Trophoblast cell (in vitro differentiated cells and primary cell): ENCODE measurements around the gene ASAP2.

Source experiments
- DNase-seq, 2 donors: peaks; one replicate each; pipeline ENCODE4 v3.0.0-alpha.2; 2016
- H2AFZ ChIP-seq: 2 replicates; pipeline ENCODE4 v1.6.1; 2013; ENCODE audit warnings: low read length, moderate library complexity, mild to moderate bottlenecking; ENCODE audit not compliant: insufficient read depth, poor library complexity
- H2AK5ac ChIP-seq: 2 replicates; pipeline ENCODE4 v1.6.1; 2013; ENCODE audit warnings: mild to moderate bottlenecking, low read length
- H2BK120ac ChIP-seq: 2 replicates; pipeline ENCODE4 v1.6.1; 2013; ENCODE audit warnings: low read length, mild to moderate bottlenecking, moderate library complexity; ENCODE audit not compliant: insufficient read depth, poor library complexity
- H2BK12ac ChIP-seq: 2 replicates; pipeline ENCODE4 v1.6.1; 2013; ENCODE audit warnings: mild to moderate bottlenecking, low read length, moderate library complexity
- H2BK5ac ChIP-seq: 2 replicates; pipeline ENCODE4 v1.6.1; 2013; ENCODE audit warnings: low read length, low read depth, moderate library complexity, mild to moderate bottlenecking; ENCODE audit not compliant: poor library complexity
- H3K14ac ChIP-seq: 2 replicates; pipeline ENCODE4 v1.6.1; 2013; ENCODE audit warnings: mild to moderate bottlenecking, low read length
- H3K18ac ChIP-seq: 2 replicates; pipeline ENCODE4 v1.6.1; 2013; ENCODE audit warnings: mild to moderate bottlenecking, low read length
- H3K23ac ChIP-seq: 2 replicates; pipeline ENCODE4 v1.6.1; 2013; ENCODE audit warnings: low read length
- H3K27ac ChIP-seq: 2 replicates; pipeline ENCODE4 v1.5.1; 2013; ENCODE audit warnings: low read depth, mild to moderate bottlenecking, inconsistent platforms, low read length, moderate library complexity
- H3K27me3 ChIP-seq: 2 replicates; pipeline ENCODE4 v1.6.1; 2013; ENCODE audit warnings: inconsistent platforms, mild to moderate bottlenecking, low read length, moderate library complexity; ENCODE audit not compliant: insufficient read depth
- H3K36me3 ChIP-seq, 2 experiments: 1 replicate in 1 of 2; 2 replicates in 1 of 2; pipeline ENCODE4 v1.6.1; 2013; ENCODE audit warnings: low read length in 2 of 2, mild to moderate bottlenecking in 2 of 2, moderate library complexity in 1 of 2; ENCODE audit not compliant: insufficient read depth in 2 of 2, control insufficient read depth in 1 of 2
- H3K4ac ChIP-seq: 2 replicates; pipeline ENCODE4 v1.6.1; 2013; ENCODE audit warnings: low read depth, mild to moderate bottlenecking, low read length, moderate library complexity
- H3K4me1 ChIP-seq, 2 experiments: 1 replicate in 1 of 2; 2 replicates in 1 of 2; pipeline ENCODE4 v1.6.1; 2013; ENCODE audit warnings: low read length in 2 of 2, mild to moderate bottlenecking in 2 of 2, moderate library complexity in 1 of 2; ENCODE audit not compliant: insufficient read depth in 2 of 2, control insufficient read depth in 1 of 2
- H3K4me2 ChIP-seq: 2 replicates; pipeline ENCODE4 v1.6.1; 2013; ENCODE audit warnings: inconsistent platforms, mild to moderate bottlenecking, low read length, moderate library complexity
- H3K4me3 ChIP-seq: 2 replicates; pipeline ENCODE4 v1.5.1; 2013; ENCODE audit warnings: mild to moderate bottlenecking, low read depth, low read length, inconsistent platforms
- H3K79me1 ChIP-seq: one replicate; pipeline ENCODE4 v1.6.1; 2013; ENCODE audit warnings: low read length
- H3K79me2 ChIP-seq: 2 replicates; pipeline ENCODE4 v1.6.1; 2013; ENCODE audit warnings: low read length, mild to moderate bottlenecking; ENCODE audit not compliant: control insufficient read depth, insufficient read depth, poor library complexity
- H3K9ac ChIP-seq: 2 replicates; pipeline ENCODE4 v1.6.1; 2013; ENCODE audit warnings: mild to moderate bottlenecking, low read length
- H3K9me3 ChIP-seq: 2 replicates; pipeline ENCODE4 v1.6.1; 2013; ENCODE audit warnings: low read depth, mild to moderate bottlenecking, control low read depth, inconsistent platforms, low read length; ENCODE audit not compliant: insufficient read depth
- H4K12ac ChIP-seq: 2 replicates; pipeline ENCODE4 v1.6.1; 2013; ENCODE audit warnings: low read depth, mild to moderate bottlenecking, low read length, moderate library complexity
- H4K8ac ChIP-seq: 2 replicates; pipeline ENCODE4 v1.6.1; 2013; ENCODE audit warnings: low read depth, mild to moderate bottlenecking, low read length, moderate library complexity
- H4K91ac ChIP-seq: one replicate; pipeline ENCODE4 v1.6.1; 2013; ENCODE audit warnings: low read depth, mild to moderate bottlenecking, low read length, moderate library complexity
- WGBS: extraction: QIAGEN DNeasy Blood & Tissue Kit; methylation state at CpG from one replicate; pipeline ENCODE4 v1.1.7; 2013; ENCODE audit warnings: missing lambda C conversion rate; ENCODE audit not compliant: insufficient read length, insufficient coverage; ENCODE audit errors: extremely low coverage; 5-methylcytosine and 5-hydroxymethylcytosine counted together

The ASAP2 gene

DNA sequence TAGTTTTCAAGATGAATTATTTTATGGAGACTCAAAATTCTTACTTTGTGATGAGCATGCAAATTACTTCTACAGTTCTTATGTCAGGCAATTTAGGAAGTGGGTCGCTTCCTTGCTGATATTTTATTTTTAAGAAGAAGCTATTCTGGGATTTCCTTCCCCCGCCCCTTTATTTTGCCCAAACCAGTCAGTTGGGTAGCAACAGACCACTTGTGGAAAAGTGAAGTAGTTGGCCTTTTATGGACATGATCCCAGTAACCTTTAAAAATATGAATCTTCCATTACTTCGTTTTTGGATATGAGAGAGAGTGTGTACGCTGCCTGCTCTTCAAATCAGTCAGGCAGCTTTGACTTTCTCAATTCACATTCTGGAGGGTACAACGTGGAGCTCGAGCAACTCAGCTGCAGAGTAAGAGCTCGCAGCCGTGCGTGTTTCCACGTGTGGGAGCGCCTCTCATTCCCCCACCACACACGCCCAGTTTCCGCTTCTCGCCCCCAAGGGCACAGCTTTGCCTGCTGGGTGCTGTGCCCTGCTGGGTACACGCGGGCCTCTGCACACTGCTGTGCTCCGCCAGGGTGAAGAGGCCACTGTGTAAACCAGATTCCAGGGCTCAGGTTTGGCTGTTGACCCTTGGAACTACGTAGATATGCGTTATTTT, 124.1 kb downstream of the ASAP2 start:
- no peak overlapping the region for H3K4ac ChIP-seq
- H3K23ac ChIP-seq = no peak overlapping the region
- no peak for DNase-seq
- no peak overlapping the region for H3K27ac ChIP-seq
- H3K79me2 ChIP-seq = no peaks in the 10 kb centered on the region
- no peak overlapping the region for H2BK12ac ChIP-seq
- no peak overlapping the region for H3K9ac ChIP-seq
- no peak overlapping the region for H4K12ac ChIP-seq
- no peak overlapping the region for H2AK5ac ChIP-seq
- H3K14ac ChIP-seq = no peak overlapping the region
- H3K4me2 ChIP-seq = no peak overlapping the region
- H3K4me1 ChIP-seq = peaks cover 0 to 15% of the 10 kb centered on the region in 2 experiments
- H4K8ac ChIP-seq = no peak overlapping the region
- H3K27me3 ChIP-seq = no peaks in the 10 kb centered on the region
- no CpG with 5 or more reads among the region's 19 CpGs for WGBS
- peaks cover 7 to 26% of the 10 kb centered on the region in 2 experiments for H3K36me3 ChIP-seq
- no peak overlapping the region for H4K91ac ChIP-seq
- H3K79me1 ChIP-seq = no peaks in the 10 kb centered on the region
- H3K4me3 ChIP-seq = no peak overlapping the region
- H3K9me3 ChIP-seq = peaks cover 2% of the 10 kb centered on the region
- no peak overlapping the region for H2AFZ ChIP-seq
- H3K18ac ChIP-seq = no peak overlapping the region
- H2BK5ac ChIP-seq = no peak overlapping the region
- no peak overlapping the region for H2BK120ac ChIP-seq

DNA sequence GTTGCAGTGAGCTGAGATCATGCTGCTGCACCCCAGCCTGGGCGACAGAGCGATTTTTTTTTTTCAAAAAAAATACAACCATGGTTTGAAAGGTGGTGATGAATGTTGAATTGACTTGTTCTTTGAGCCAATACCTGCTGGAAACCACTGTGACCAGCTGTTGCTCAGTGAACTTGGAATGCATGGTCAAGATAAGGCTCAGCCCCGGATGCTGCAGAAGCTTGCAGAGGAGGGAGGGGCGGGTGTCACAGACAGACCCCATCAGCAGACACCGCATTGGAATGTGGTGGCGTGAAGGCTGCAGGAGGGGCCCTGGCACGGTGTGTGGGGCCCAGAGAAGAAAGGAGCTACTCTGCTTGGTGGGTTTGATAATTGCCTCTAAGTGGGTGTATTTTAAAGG, 125.1 kb downstream of the ASAP2 start:
- no peak overlapping the region for H3K9ac ChIP-seq
- no peak overlapping the region for H4K91ac ChIP-seq
- peaks cover 2% of the 10 kb centered on the region for H3K9me3 ChIP-seq
- no peak overlapping the region for H4K12ac ChIP-seq
- peaks cover 0 to 15% of the 10 kb centered on the region in 2 experiments for H3K4me1 ChIP-seq
- no peak for DNase-seq
- no peak overlapping the region for H4K8ac ChIP-seq
- no CpG with 5 or more reads among the region's 7 CpGs for WGBS
- no peak overlapping the region for H2AK5ac ChIP-seq
- no peak overlapping the region for H3K23ac ChIP-seq
- no peak overlapping the region for H2BK5ac ChIP-seq
- no peaks in the 10 kb centered on the region for H3K79me1 ChIP-seq
- H3K18ac ChIP-seq = no peak overlapping the region
- H3K14ac ChIP-seq = no peak overlapping the region
- H3K4me2 ChIP-seq = no peak overlapping the region
- H2BK120ac ChIP-seq = no peak overlapping the region
- no peak overlapping the region for H3K27ac ChIP-seq
- H2BK12ac ChIP-seq = no peak overlapping the region
- H3K4me3 ChIP-seq = no peak overlapping the region
- H3K4ac ChIP-seq = no peak overlapping the region
- peaks cover 9 to 25% of the 10 kb centered on the region in 2 experiments for H3K36me3 ChIP-seq
- H2AFZ ChIP-seq = no peak overlapping the region
- no peaks in the 10 kb centered on the region for H3K27me3 ChIP-seq
- H3K79me2 ChIP-seq = no peaks in the 10 kb centered on the region

- H4K8ac ChIP-seq = no peak overlapping the region
Measured at GRCh38 chr2:9332136-9332852, 125.7 kb downstream of the ASAP2 start.

DNA sequence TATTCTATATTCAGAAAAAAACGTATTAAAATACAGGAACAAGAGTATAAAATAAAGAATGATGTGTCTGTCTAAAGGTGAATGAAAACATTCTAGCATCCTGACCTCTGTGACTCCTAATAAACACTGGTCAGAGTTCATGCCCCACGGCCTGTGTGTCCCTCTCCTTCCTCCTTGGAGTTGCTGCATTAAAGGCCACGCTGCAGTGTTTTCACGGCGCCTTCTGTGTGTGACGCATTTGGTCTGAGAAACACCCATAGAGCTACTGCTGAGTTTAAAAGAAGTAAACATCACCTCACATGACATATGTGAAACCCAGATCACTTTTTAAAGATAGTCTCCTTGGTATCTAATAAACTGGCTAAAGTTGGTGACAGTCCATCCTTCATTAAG, 126.2 kb downstream of the ASAP2 start:
- Histone ChIP-seq H2BK5ac (no peak overlapping the region), H3K27ac (no peak overlapping the region), H3K23ac (no peak overlapping the region), H4K12ac (no peak overlapping the region), H3K36me3 (peaks cover 9 to 25% of the 10 kb centered on the region in 2 experiments), H3K4me2 (no peak overlapping the region), H4K8ac (no peak overlapping the region), H2BK120ac (no peak overlapping the region), H4K91ac (no peak overlapping the region), H3K9me3 (peaks cover 2% of the 10 kb centered on the region), H3K4me1 (peaks cover 0 to 12% of the 10 kb centered on the region in 2 experiments), H3K14ac (no peak overlapping the region), H3K4me3 (no peak overlapping the region), H3K79me2 (no peaks in the 10 kb centered on the region), H3K18ac (no peak overlapping the region), H3K4ac (no peak overlapping the region), H2BK12ac (no peak overlapping the region), H2AK5ac (no peak overlapping the region), H2AFZ (no peak overlapping the region), H3K79me1 (no peaks in the 10 kb centered on the region), H3K9ac (no peak overlapping the region), H3K27me3 (no peaks in the 10 kb centered on the region)
- DNase-seq = peak in 1 of 2 donors; percentile 18
- no CpG with 5 or more reads among the region's 6 CpGs for WGBS

More at GRCh38 chr2:9332136-9332852, 125.7 kb downstream of the ASAP2 start:
- no peak overlapping the region for H3K18ac ChIP-seq
- no peak overlapping the region for H2BK5ac ChIP-seq
- H3K79me2 ChIP-seq = no peaks in the 10 kb centered on the region
- no peak overlapping the region for H3K23ac ChIP-seq
- H3K79me1 ChIP-seq = no peaks in the 10 kb centered on the region
- H3K4me2 ChIP-seq = no peak overlapping the region
- H4K91ac ChIP-seq = no peak overlapping the region
- H2AK5ac ChIP-seq = no peak overlapping the region
- H3K9me3 ChIP-seq = peaks cover 2% of the 10 kb centered on the region
- no peaks in the 10 kb centered on the region for H3K27me3 ChIP-seq
- no peak overlapping the region for H3K27ac ChIP-seq
- H3K4ac ChIP-seq = no peak overlapping the region
- no peak overlapping the region for H4K12ac ChIP-seq
- peaks cover 9 to 25% of the 10 kb centered on the region in 2 experiments for H3K36me3 ChIP-seq
- WGBS = no CpG with 5 or more reads among the region's 13 CpGs
- H2BK120ac ChIP-seq = no peak overlapping the region
- no peak overlapping the region for H3K9ac ChIP-seq
- no peak overlapping the region for H3K4me3 ChIP-seq
- no peak overlapping the region for H2AFZ ChIP-seq
- DNase-seq = peak in 1 of 2 donors; percentile 53
- H3K14ac ChIP-seq = no peak overlapping the region
- no peak overlapping the region for H2BK12ac ChIP-seq
- peaks cover 0 to 12% of the 10 kb centered on the region in 2 experiments for H3K4me1 ChIP-seq
